Measurements from ENCODE around the gene IGSF23. TPM values are rescaled to one million over a fixed set of nuclear protein-coding genes. Genes with fewer than 3 reads are reported as not detected.

Gene IGSF23, protein sequence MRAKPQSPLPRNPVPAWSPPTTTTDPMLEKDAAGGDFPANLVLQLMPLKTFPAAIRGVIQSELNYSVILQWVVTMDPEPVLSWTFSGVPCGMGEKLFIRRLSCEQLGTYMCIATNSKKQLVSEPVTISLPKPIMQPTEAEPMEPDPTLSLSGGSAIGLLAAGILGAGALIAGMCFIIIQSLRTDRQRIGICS
- total RNA-seq (2013): 0.33 TPM
- polyA plus RNA-seq (under 1 TPM; 0.23 to 0.46 (median 0.44) TPM), polyA minus RNA-seq (not detected in 2 replicates), total RNA-seq (0 to 0.45 (median 0.12) reads per million in 11 experiments)

DNA sequence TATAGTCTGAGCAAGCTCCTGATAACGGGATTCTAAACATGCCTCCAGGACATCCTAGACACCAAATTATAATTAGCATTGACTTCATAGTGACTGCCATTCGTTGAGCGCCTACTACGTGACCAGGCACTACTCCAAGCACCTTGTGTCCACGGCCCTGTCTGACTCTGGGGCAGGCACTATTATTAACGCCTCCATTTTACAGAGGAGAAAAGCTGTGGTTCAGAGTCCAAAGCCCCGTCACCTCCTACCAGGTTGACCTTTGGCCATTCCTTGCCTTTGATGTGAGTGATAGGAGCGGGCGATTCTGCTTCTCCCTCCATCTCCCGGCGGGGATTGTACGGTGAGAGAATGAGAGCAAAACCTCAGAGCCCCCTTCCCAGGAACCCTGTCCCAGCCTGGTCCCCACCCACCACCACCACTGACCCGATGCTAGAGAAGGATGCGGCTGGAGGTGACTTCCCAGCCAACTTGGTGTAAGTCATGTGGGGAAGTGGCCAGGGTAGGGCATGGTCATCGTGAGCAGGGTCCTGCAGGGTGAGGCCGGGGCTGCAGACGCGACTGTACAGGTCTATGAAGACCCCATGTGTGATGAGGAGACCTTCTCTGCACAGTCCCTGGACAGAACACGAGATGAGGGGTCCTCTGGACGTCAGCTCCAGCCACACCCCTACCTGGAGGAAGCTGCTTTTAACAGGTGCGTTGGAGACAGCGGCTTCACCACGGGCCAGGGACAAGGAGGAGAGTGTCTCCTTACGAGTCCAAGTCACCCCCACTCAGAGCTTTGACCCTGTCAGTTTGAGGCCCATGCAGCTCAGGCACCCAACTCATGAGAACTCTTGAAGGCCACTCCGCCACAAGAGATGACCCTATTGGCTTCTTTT lies at the start of gene IGSF23:
IGSF23 (plus strand) TSS at position 269 of the 884 bp plus-strand sequence; CDS start at position 352, 83 bp downstream.
- H3K9ac ChIP-seq (ENCODE audit: insufficient read depth, low read length, poor library complexity, severe bottlenecking): no peak within 1 kb of the TSS
- no peak for DNase-seq
- H3K4me3 ChIP-seq (replicated peaks in 1 of 3; ENCODE audit: low read depth in 2 of 3, low read length in 3 of 3): no peak within 1 kb of the TSS
- H3K27me3 ChIP-seq (ENCODE audit: control insufficient read depth in 2 of 2, insufficient read depth in 2 of 2, low read length in 2 of 2): no peaks in the 10 kb centered on the region
- peaks cover 0 to under 1% (median 0%) of the 10 kb centered on the region in 7 donors for H3K9me3 Mint-ChIP-seq
- H3K36me3 Mint-ChIP-seq: no peaks in the 10 kb centered on the region
- TF ChIP-seq, protein P1, sequence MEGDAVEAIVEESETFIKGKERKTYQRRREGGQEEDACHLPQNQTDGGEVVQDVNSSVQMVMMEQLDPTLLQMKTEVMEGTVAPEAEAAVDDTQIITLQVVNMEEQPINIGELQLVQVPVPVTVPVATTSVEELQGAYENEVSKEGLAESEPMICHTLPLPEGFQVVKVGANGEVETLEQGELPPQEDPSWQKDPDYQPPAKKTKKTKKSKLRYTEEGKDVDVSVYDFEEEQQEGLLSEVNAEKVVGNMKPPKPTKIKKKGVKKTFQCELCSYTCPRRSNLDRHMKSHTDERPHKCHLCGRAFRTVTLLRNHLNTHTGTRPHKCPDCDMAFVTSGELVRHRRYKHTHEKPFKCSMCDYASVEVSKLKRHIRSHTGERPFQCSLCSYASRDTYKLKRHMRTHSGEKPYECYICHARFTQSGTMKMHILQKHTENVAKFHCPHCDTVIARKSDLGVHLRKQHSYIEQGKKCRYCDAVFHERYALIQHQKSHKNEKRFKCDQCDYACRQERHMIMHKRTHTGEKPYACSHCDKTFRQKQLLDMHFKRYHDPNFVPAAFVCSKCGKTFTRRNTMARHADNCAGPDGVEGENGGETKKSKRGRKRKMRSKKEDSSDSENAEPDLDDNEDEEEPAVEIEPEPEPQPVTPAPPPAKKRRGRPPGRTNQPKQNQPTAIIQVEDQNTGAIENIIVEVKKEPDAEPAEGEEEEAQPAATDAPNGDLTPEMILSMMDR (IDR thresholded peaks at IDR 0.05): no peak
- H3K27me3 Mint-ChIP-seq (ENCODE audit: low read depth in 3 of 3): peaks cover 0 to 2% (median 0%) of the 10 kb centered on the region in 3 donors
- peaks cover 25 to 39% of the 10 kb centered on the region in 2 donors for H3K4me1 ChIP-seq (ENCODE audit: control insufficient read depth in 1 of 2, insufficient read depth in 2 of 2, low read length in 2 of 2)
- peaks cover 26% of the 10 kb centered on the region for H3K4me1 Mint-ChIP-seq
- H2AFZ ChIP-seq (ENCODE audit: insufficient read depth, low read depth, low read length, poor library complexity, severe bottlenecking): no peak within 1 kb of the TSS
- H3K27ac ChIP-seq (ENCODE audit: low read depth in 1 of 2, low read length in 2 of 2): no peak within 1 kb of the TSS
- H3K4me3 Mint-ChIP-seq: no peak within 1 kb of the TSS
- 94% methylated on average over 15 of the region's 25 CpGs for WGBS (ENCODE audit: insufficient coverage)
- no peaks in the 10 kb centered on the region for H3K79me2 ChIP-seq (ENCODE audit: insufficient read depth, low read length)
- intact Hi-C loops (cut with micrococcal nuclease): loop anchor here in 1 of 2 donors (1.0 kb wide), 1 partner anchor 8 kb away; no protein-coding TSS in a partner anchor
- no peak within 1 kb of the TSS for H3K4me2 ChIP-seq (replicated peaks; ENCODE audit: extremely low read depth, low read length, poor library complexity, severe bottlenecking)
- H4K20me1 ChIP-seq (ENCODE audit: insufficient read depth, low read length): no peaks in the 10 kb centered on the region
- peak within 1 kb of the TSS in 1 of 7 donors; percentile 24 for H3K27ac Mint-ChIP-seq
- H3K36me3 ChIP-seq (replicated peaks in 1 of 2; ENCODE audit: control insufficient read depth in 1 of 2, insufficient read depth in 2 of 2, low read length in 2 of 2): no peaks in the 10 kb centered on the region
- H3K9me3 ChIP-seq (replicated peaks in 1 of 2; ENCODE audit: control insufficient read depth in 1 of 2, insufficient read depth in 1 of 2, low read length in 2 of 2): no peaks in the 10 kb centered on the region

DNA sequence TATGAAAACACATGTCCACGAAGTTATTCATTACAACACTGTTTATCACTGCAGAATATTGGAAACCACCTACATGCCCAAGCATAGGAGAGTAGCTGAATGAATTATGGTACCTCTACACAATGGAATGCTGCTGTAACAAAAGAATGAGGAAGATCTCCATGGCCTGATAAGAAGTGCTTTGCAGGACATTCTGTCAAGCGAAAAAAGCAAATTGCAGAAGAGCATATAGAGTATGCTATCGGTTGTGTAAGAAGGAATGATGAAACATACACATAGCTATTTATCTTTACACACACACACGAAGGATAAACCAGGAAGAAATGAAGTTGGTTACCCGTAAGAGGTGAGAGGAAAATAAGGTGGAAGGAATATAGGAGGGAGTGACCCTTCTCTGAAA lies 46.4 kb upstream of the IGSF23 start:
- no peak overlapping the region for H3K4me3 Mint-ChIP-seq
- H3K9me3 ChIP-seq (replicated peaks in 1 of 2; ENCODE audit: control insufficient read depth in 1 of 2, insufficient read depth in 1 of 2, low read length in 2 of 2): no peaks in the 10 kb centered on the region
- no peak overlapping the region for H3K27ac ChIP-seq (ENCODE audit: low read depth in 1 of 2, low read length in 2 of 2)
- H2AFZ ChIP-seq (ENCODE audit: insufficient read depth, low read depth, low read length, poor library complexity, severe bottlenecking): no peak overlapping the region
- no peaks in the 10 kb centered on the region for H3K36me3 ChIP-seq (replicated peaks in 1 of 2; ENCODE audit: control insufficient read depth in 1 of 2, insufficient read depth in 2 of 2, low read length in 2 of 2)
- no peak overlapping the region for H3K27ac Mint-ChIP-seq
- H3K79me2 ChIP-seq (ENCODE audit: insufficient read depth, low read length): no peaks in the 10 kb centered on the region
- no peak overlapping the region for H3K4me3 ChIP-seq (replicated peaks in 1 of 3; ENCODE audit: low read depth in 2 of 3, low read length in 3 of 3)
- peaks cover 0 to 2% of the 10 kb centered on the region in 2 donors for H3K27me3 ChIP-seq (ENCODE audit: control insufficient read depth in 2 of 2, insufficient read depth in 2 of 2, low read length in 2 of 2)
- H3K9me3 Mint-ChIP-seq: peaks cover 0 to 3% (median 0%) of the 10 kb centered on the region in 7 donors
- peaks cover 0 to 13% (median 3%) of the 10 kb centered on the region in 3 donors for H3K27me3 Mint-ChIP-seq (ENCODE audit: low read depth in 3 of 3)
- H3K36me3 Mint-ChIP-seq: no peaks in the 10 kb centered on the region
- TF ChIP-seq, protein P1 (IDR thresholded peaks at IDR 0.05): no peak
- intact Hi-C loops (cut with micrococcal nuclease): loop anchor here in 1 of 2 donors (10.0 kb wide), 1 partner anchor 2002 kb away; no protein-coding TSS in a partner anchor
- no peak overlapping the region for H3K9ac ChIP-seq (ENCODE audit: insufficient read depth, low read length, poor library complexity, severe bottlenecking)
- peaks cover 14% of the 10 kb centered on the region for H3K4me1 Mint-ChIP-seq
- DNase-seq: no peak
- peaks cover 11% of the 10 kb centered on the region in 2 donors for H3K4me1 ChIP-seq (ENCODE audit: control insufficient read depth in 1 of 2, insufficient read depth in 2 of 2, low read length in 2 of 2)
- H4K20me1 ChIP-seq (ENCODE audit: insufficient read depth, low read length): no peaks in the 10 kb centered on the region
- WGBS (ENCODE audit: insufficient coverage): no CpG with 5 or more reads among the region's 5 CpGs
- no peak overlapping the region for H3K4me2 ChIP-seq (replicated peaks; ENCODE audit: extremely low read depth, low read length, poor library complexity, severe bottlenecking)
